NCI-H1048 (cell line): ENCODE data around the gene SMG1.
"Not testable (repeated sequence)": the region's sequence is repeated elsewhere in the genome, so short reads cannot be mapped to it uniquely, and the experiment has no call there.

ENCODE experiments used
- DNase-seq: peaks from one replicate; lab custom pipeline; 2025; lab: John Stamatoyannopoulos, UW

Gene SMG1

GRCh38 chr16:18925986-18926865, at the start of gene SMG1:
TSS of gene SMG1 (minus strand) at chr16:18926408. CDS start at chr16:18926041, 367 bp downstream.
- DNase-seq, result peak; percentile 48

DNA sequence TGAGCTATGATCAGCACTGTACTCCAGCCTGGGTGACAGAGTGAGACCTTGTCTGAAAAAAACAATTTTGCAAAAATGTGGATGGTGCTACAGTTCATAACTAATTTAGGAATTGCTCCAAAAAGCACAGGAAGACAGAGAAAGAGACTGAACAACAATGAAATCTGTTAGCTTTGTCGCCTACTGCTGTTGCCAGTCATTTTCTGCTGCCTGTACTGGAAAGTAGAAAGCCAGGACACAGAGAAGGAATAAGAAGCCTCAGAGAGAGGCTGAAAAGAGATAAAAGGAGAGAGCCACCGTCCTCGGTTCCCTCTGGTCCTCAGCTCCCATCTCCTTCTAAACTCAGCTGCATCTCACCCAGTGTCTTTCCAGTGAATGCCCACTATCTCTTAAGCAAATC, 48.9 kb upstream of the SMG1 start:
- DNase-seq, result no peak

GRCh38 chr16:18969855-18970240, 43.6 kb upstream of the SMG1 start:
- no peak for DNase-seq

- no peak for DNase-seq
These were observed 43.0 kb upstream of the SMG1 start for GRCh38 chr16:18969050-18969854.

DNA sequence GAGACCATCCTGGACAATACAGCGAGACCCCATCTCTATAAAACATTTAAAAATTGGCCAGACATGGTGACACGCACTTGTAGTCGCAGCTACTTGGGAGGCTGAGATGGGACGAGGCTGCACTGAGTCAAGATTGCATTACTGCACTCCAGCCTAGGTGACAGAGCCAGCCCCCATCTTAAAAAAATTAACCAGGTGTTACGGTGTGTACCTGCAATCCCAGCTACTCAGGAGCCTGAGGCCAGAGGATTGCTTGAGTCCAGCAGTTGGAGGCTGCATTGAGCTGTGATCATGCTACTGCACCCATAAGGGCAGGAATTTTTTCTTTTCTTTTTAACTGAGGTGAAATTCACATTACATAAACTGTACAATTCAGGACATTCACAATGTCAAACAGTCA, 40.6 kb upstream of the SMG1 start:
- DNase-seq, result no peak

GRCh38 chr16:18965555-18965954, 39.3 kb upstream of the SMG1 start:
- no peak for DNase-seq

GRCh38 chr16:18959031-18959505, 32.9 kb upstream of the SMG1 start:
- DNase-seq, result no peak

- no peak for DNase-seq
These were observed 32.4 kb upstream of the SMG1 start for GRCh38 chr16:18958621-18959029.

GRCh38 chr16:18956658-18957241, 30.5 kb upstream of the SMG1 start:
- DNase-seq, result not testable (repeated sequence)

- not testable (repeated sequence) for DNase-seq
These were observed 29.8 kb upstream of the SMG1 start for GRCh38 chr16:18955874-18956580.

DNA sequence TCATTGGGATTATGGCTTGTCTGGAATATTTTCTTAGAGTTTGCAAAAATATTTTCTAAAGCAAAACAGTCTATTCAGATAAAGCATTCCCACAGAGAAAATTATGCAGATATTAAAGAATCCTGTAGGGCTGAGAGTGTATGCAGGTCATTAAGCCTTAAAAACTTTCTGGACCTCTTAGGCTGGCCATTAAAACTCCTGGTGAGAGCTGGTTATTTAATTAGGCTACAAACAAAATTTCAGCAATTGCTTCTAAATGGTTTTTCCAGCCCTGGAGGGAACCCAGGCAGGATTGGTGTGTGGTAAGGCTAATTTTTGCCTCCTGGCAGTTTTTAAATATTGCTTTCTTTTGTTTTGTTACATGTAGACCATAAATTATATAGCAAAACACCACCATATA, 27.3 kb upstream of the SMG1 start:
- DNase-seq, result no peak

DNA sequence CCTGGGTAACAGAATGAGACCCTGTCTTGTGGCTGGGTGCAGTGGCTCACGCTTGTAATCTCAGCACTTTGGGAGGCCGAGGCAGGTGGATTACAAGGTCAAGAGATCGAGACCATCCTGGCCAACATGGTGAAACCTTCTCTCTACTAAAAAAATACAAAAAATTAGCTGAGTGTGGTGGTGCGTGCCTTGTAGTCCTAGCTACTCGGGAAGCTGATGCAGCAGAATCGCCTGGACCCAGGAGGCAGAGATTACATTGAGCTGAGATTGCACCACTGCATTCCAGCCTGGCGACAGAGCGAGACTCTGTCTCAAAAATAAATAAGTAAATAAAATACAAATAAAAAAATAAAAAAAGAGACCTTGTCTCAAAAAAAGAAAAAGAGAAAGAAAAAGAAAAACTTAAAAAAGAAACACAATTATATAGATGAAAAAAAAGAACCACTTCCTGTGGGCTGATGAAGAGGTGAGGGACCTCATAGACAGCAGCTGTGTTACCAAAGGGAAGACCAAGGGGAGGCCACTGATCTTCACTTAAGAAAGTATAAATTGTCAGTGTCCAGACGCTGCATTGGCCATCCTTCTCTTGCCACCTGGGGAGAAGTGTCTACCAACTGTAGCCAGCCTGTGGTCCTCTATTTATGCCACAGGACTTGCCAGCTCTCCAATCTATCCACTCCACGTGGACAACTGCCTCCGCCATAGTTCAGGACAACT, 24.4 kb upstream of the SMG1 start:
- no peak for DNase-seq

DNA sequence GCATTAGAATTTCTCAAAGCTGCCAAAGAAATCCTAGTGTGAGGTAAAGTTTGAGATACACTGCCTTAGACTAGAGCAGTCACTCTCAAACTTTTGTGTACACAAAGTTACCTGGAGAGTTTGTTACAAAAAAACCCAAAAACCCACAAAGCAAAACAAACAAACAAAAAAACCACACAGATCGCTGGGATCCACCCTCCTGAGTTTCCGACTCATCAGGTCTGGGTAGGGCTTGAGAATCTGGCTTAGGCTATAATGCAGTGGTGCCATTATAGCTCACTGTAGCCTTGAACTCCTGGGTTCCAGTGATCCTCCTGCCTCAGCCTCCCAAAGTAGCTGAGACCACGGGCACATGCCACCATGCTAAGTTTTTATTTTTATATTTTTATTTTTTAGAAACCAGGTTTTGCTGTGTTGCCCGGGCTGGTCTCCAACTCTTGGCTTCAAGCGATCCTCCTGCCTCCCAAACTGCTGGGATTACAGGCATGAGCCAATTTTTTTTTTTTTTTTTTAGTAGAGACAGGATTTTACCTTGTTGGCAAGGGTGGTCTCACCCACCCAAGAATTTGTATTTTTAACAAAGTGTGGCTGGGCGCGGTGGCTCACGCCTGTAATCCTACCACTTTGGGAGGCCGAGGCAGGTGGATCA, 22.3 kb upstream of the SMG1 start:
- no peak for DNase-seq

DNA sequence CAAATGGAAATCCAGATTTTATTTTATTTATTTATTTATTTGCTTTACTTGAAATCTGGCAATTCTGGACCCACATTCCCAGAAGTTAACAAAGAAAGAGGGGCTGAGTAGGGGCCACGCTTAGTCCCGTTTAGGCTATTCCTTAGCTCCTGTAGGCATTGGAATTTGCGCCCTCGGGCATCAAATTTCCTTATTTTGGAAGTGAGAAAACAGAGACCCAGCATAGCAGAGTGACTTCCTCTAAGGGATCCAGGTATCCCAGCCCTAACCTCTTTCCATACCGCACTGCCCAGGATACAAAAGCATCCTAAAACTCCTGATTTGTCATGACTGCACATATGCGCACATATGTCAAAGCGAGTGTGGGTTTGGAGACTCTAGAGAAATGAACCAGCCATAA, 19.0 kb upstream of the SMG1 start:
- no peak for DNase-seq

DNA sequence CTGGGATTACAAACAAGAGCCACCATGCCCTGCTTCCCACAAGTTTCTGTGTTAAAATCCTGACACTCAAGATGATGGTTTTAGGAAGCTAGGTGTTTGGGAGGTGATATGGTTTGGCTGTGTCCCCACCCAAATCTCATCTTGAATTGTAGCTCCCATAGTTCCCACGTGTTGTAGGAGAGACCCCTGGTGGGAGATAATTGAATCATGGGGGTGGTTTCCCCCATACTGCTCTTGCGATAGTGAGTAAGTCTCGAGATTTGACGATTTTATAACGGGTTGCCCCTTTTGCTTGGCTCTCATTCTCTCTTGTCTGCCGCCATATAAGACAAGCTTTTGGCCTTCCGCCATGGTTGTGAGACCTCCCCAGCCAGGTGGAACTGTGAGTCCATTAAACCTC, 17.2 kb upstream of the SMG1 start:
- DNase-seq, result no peak

- DNase-seq, result no peak
These were observed 15.9 kb upstream of the SMG1 start for GRCh38 chr16:18942061-18942460.

- DNase-seq, result no peak
These were observed 15.3 kb upstream of the SMG1 start for GRCh38 chr16:18941471-18941870.

DNA sequence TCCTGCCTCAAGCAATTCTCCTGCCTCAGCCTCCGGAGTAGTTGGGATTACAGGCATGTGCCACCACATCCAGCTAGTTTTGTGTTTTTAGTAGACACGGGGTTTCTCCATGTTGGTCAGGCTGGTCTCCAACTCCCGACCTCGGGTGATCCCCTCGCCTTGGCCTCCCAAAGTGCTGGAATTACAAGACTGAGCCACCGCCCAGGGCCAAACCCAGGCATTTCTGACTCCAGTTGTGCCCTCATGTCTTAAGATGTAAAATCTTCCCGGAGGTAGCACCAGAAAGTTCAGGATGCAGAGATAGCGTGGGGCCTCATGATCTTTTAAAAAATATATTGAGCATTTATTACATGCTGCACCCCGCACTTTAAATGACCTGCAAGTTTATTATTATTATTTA, 12.8 kb upstream of the SMG1 start:
- DNase-seq, result no peak

- DNase-seq, result no peak
These were observed 11.2 kb upstream of the SMG1 start for GRCh38 chr16:18937390-18937789.

GRCh38 chr16:18936727-18937340, 10.6 kb upstream of the SMG1 start:
- DNase-seq, result no peak
